HG03159 (cell line): ENCODE results near the gene GSTO2.

Experiments used
- ATAC-seq: cut with Tn5 transposase; IDR thresholded peaks from one replicate; pipeline ENCODE4 v1.9.1; 2021; ENCODE audit warnings: mild to moderate bottlenecking, moderate library complexity; ENCODE audit not compliant: unreplicated experiment

GSTO2 gene

DNA sequence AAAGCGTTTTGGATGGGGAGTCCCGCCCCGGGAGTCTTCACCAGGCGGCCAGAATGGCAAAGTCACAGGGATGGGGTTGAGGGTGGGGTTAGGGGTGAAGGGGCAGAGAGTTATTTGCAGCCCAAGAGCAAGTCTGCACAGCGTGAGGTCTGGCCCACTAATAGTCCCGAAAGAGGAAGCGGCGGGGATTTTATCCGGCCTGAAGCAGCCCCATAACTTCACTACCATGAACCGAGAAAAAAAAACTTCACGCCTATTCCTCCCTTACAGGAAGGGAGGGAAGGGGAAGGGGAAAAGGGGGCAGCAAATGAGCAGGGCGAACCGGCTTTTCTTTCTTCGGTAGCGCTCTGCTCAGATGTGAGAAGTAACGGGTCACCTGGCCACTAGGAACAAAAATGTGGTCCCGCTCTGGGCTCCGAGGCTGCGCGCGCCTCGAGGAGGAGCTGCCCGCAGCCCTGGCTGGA, 68.6 kb downstream of the GSTO2 start:
- ATAC-seq: peak; percentile 52

DNA sequence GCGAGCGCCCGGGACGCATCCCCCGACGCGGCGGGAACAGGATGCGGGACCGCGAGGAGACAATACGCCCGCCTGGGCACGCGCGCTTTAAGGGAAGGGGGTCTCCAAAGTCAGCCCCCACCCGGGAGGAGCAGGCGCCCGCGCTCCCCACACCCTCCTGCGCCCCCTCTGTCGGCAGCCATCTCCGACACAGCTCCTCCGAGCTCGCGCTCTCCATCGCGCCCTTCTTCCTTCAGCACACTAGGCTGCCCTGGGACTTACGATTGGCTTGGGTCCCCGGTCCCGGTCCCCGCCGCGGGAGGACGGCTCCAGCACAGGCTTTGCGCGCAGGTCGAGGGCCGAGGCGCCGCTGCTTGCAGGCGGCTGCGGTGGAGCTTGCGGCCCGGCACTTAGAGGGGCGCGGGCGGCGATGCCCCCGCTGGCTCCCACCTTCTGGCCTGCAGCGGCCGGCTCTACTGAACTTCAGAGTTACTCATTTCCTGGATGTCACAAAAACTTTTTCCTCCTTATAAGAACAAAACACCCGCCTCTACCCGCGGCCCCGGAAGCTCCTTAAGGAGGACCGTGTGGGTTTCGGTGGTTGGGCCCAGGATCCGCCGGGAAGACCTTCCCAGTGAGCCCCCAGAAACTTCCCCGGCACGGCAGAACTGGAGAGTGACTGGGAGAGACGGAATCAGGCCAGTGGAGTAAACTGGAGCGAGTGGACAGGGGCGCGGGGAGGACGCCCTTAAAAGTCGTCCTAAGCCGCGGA, 69.2 kb downstream of the GSTO2 start, which contains the start of gene ITPRIP:
ITPRIP (minus strand) TSS at position 481 of the 751 bp plus-strand sequence. CDS start 22,414 bp downstream, outside the sequence.
- peak; percentile 71 for ATAC-seq

DNA sequence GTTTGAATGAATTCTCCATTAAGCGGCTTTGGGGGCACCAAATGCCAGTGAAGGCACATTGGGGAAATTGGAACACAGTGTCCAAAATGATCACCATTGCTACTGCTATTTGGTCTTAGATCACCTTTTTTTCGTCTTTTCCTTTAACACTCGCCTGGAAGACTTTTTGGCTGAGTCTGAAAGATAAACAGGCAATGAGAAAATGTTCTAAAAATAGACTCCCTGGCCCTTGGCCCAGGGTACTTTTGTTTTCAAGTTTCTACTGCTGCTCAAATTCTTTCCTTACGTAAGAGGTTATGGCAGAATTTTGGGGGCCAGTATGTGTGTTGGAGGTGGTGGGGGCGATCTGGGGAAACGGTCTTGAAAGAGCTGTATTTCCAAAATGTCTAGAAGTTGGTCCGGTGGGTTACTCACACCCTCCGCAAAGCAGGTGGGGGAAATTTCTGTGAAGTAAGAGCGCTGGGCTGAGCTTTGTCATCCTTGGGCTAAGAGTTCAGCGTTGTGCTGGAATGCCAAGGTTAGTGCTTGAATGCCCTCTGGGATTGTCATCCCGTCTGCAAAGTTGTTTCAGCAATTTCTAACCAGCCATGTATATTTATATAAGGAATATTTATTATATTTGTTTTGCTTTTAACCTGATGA, 70.6 kb downstream of the GSTO2 start:
- ATAC-seq: no peak

DNA sequence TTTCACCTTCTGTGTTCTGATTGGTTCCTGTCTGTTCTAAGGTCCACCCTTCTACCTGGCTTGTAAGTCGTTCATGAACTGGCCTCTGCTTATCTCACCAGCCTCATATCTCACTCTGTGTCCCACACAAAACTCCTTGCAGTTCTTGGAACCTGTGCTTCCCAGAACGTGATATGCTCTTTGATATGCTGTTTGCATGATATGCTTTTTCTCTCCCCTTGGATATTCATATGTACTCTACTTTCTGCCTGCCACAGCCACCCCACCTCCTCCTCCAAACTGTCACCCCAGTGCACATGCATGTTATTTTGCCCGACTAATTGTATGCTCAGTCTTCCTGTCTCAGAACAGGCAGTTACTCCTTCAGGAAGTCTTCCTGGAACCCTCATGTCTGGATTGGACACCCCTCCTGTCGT, 71.1 kb downstream of the GSTO2 start:
- ATAC-seq: no peak

DNA sequence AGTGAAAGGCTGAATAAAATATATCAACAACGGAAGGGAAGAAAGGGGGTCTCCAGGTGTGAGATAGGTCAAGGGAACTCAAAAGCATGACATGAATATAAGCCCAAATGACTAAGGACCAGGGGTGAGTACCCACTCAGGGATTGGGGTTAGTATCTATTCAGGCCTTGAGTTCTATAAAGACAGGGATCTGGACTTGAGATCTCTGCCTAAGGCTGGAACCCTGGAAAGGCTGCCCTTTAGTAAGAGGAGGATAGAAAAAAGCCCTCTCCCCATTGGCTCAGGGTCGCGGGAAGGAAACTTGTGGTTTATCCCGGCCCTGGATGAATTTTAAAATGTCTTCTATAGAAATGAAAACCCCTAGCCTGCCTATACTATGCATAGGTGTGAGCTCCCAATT, 71.7 kb downstream of the GSTO2 start:
- no peak for ATAC-seq

DNA sequence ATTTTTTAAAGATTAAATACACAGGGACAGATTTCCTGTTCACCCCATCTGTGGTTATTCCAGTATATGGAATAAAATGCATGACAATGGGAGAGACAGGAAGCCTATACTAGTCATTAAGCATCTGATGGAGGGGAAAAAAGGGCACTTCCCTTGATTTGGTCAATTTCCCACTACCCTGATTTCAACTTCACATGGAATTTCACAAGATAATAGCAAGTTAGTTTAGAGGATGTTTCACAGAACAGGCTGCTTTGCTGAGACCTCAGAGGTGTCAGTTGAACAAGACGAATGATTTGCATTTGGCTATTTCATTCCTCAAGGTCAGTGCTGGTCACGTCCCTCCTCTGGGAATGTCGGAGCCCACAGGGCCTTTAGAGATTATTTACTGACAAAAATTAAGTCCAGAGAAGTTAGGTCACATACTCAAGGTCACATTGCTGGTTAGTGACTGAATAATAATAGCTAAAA, 74.0 kb downstream of the GSTO2 start:
- no peak for ATAC-seq

DNA sequence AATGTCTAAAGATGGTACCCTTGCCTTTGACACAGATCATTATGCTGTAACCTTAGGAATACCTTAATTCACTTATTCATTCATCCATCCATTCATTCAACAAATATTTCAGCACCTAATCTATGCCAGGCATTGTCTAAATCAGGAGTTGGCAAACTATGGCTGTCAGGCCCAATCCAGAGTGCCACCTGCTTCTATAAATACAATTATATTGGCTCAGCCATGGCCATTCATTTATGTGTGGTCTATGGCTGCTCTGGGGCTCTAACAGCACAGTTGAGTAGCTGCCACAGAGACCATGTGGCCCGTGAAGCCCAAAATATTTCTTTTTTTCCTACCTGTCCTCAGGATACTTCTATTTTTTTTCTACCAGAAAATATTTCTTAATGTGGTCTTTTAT, 75.2 kb downstream of the GSTO2 start:
- ATAC-seq: no peak

DNA sequence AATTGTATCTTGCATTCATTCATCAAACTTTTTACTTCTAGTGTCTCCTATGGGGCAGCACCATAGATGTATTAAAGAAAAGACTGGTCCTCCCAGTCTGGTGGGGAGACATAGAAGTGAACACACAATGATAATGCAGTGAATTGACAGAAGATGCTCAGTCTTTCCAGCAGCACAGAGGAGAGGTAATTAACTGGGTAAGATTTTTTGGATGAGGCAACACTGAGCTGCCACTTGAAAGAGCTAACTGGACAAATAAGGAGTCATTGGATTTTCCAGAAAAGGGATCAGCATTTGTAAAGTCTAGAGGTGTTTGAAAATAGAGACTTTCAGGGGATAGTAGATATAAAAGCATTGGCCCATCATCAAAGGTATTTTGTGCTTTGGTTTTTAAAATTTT, 76.5 kb downstream of the GSTO2 start:
- ATAC-seq: no peak

DNA sequence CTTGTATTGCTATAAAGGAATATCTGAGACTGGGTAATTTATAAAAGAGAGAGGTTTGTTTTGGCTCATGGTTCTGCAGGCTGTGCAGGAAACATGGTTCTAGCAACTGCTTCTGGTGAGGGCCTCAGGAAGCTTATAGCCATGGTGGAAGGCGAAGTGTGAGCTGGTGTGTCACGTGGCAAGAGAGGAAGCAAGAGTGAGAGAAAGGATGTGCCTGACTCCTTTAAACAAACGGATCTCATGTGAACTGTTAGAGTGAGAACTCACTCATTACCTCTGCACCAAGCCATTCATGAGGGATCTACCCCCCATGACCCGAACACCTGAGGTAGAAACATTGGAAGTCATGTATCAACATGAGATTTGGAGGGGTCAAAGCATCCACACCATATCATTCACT, 77.0 kb downstream of the GSTO2 start:
- ATAC-seq: no peak

DNA sequence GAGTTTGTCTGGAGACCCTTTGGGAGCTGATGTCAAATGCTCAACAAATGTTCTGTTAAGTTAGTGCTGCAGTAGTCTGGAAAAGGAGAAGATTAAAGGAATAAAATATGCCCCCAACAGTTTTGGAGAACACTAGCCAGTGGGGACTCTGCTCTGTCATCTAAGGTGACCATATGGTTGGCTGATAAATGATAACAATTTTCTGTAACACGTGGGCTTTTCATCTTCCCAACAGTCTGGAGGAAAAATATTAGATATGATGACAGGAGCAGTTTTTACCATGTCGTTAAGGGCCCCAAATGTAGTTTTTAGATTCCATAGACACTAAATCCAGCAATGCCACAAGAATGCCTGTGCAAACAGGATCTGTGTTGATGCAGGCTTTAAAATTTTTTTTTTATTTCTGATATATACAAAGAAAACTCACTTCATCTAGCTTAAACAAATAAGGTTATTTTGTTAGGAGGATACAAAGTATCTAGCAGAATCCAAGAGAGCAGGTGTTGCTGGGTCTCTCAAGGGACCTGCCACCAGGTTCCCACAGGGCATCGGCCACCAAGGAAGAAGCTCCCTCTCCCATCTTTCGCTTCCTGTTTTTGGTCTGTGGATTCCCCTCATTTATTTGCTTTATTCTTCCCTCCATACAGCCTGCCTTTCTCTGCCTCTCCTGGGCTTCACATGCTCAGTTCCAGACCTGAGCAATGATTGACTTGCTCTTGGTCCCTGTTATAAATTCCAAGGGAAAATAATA, 78.5 kb downstream of the GSTO2 start:
- no peak for ATAC-seq

DNA sequence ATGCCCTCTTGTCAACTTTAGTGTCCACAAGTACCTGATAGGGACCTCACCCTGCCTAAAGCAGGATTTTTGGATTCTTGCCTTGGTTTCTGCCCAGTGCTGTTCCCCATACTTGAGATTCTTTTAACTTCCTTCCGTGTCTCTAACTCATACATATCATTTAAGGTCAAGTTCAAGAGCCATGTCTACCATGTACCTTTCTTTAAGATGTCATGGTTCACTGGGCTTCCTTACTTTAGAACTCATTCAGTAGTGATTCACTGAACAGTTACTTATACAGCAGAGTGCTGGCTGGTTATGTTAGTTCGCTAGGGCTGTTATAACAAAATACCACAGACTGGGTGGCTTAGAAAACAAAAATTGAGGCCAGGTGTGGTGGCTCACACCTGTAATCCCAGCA, 79.6 kb downstream of the GSTO2 start:
- no peak for ATAC-seq

DNA sequence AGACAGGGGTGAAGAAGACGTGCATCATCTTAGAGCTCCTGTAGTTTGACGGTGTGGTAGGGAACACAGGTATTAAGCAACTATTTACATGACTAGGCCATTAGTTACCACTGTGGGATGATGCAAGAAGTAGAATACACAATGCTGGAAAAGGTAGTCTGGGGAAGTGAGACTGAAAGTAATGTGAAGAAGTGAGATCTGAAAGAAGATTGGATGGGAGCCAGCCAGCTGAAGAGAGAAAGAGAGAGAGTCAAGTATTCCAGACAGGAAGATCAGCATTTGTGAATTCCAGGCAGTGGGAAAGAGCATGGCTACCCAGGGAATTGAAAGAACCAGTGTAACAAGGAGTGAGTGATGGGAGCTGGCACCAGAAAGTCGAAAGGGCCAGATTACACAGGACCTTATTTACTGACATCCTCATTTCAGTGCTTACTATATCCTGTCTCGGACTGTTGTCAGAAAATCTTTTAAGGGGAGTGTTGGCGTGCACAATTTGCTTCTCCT, 80.7 kb downstream of the GSTO2 start:
- peak; percentile 67 for ATAC-seq

DNA sequence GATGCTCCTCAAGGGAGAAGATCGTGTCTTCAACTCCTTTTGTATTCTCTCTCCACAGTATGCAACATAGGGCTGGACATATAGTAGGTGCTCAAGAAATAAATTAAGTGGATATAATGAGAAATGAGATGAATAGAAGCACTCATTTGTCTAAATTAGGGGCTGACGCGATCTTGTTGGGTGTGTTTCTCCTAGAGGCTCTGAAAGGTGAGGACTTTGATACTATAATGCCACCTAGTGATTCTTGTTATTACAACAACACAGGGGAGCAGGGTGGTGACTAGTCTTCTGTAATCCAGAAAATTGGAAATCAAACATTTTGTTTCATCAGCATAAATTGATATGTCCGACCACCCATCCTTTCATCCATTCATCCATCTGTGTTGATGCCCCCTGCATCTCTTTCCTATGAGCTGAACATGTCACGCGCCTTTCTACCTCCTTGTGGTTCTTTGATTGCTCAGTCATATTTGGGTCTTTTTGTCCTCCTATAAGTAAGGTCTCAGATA, 81.2 kb downstream of the GSTO2 start:
- peak; percentile 45 for ATAC-seq

DNA sequence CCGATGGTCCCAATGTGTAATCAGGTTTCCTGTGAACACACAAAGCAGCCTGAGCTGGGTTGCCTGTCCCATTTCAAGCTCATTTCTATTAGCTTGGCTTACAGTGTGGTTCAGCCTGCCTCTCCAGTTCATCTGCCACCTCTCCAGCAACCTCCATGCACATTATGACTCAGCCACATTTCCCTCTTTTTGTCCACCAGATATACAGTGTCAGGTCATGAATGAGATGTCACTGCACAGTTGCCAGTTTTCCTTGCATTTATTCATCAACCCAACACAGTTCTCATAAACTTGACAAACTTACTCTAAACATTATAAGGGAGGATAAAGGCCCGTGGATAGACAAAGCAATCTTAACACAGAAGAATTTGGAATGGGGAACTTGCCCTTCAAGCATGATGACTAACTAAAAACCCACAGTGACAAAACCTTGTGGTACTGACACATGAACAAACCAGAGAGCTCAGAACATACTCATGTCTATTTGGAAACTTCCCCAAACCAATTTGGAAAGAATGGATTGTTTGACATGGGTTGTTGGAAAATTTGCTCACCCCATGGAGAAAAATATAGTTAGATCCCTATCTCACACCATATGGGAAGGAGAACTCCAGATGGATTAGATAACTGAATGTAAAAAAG, 82.2 kb downstream of the GSTO2 start:
- no peak for ATAC-seq

DNA sequence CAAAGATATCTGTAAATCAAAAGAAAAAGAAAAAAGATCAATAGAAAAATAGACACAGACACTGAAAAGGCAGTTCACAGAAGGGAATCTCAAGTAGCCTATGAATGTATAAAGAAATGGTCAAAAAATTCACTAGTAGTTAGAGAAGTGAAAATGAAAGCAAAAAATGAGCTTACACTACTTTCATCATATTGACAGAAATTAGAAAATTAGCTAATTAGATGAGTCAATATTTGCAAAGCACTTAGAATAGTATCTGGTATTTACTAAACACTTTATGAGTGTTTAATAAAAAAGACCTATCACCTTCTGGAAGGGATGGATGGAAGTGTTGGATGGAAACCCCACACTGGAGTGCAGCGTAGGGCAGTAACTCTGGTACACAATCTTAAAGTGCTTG, 82.9 kb downstream of the GSTO2 start:
- peak; percentile 18 for ATAC-seq

DNA sequence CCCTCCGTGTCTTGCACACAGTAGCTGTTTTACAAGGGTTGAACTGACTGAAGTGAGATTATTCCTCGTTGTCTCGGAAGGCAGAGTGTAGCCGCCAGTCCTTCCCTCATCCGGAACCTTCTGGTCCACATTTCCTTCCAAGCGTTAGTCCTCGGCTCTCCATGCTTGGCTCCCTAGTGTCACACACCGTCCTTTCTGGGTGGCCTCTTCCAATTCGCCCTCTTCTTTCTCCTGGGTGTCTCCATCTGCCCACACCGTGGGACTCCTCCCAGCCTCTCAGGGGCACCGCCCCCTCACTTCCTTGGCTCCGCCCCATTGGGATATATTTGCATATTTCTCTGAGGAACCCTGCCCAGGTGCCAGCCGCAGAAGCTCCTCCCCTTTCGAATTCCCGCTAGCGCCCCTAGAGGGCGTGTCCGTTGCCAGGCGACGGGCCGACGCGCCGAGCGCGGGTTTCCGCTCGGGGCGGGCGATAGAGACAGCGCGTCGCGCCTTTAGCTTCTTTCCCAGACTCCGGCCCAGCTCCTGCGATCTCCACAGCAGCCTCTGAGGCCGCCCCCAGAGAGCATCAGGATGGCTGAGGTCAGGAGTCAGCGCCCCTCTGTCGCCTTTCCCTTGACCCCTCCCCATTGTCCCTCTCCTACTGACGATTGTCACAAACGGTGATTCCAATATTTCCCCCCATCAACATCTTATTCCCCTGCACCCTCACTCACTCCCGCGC, 84.5 kb downstream of the GSTO2 start, which contains the start of gene CFAP58:
CFAP58 (plus strand) TSS at position 509 of the 724 bp plus-strand sequence; CDS start at position 574, 65 bp downstream.
- ATAC-seq: peak; percentile 47
